Measurements from ENCODE around the gene DDX19B. TPM values are rescaled to one million over a fixed set of nuclear protein-coding genes. Genes with fewer than 3 reads are reported as not detected.
"Not testable (repeated sequence)": the region's sequence is repeated elsewhere in the genome, so short reads cannot be mapped to it uniquely, and the experiment has no call there.

DDX19B gene
- total and polyA plus RNA-seq, 8 donors, result 23.5 to 37.5 (median 33.6) TPM

DNA sequence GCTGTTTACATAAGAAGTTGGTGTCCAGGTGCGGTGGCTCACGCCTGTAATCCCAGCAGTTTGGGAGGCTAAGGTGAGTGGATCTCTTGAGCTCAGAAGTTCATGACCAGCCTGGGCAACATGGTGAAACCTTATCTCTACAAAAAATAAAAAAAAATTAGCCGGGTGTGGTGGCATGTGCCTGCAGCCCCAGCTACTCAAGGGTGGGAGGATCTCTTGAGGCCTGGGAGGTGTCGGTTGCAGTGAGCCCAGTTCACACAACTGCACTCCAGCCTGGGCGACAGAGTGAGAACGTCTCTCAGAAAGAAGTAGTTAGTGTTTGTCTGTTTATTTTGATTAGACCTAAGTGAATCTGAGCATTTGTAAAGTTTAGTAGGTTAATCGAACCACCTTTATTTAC is 60.6 kb downstream of the DDX19B start:
- no peaks in the 10 kb centered on the region for H3K4me1 ChIP-seq
- DNase-seq (no peak), ATAC-seq (no peak)
- no peak overlapping the region for H3K27ac ChIP-seq
- peaks cover 7 to 100% of the 10 kb centered on the region in 2 donors for H3K36me3 ChIP-seq
- TF ChIP-seq, protein P1, sequence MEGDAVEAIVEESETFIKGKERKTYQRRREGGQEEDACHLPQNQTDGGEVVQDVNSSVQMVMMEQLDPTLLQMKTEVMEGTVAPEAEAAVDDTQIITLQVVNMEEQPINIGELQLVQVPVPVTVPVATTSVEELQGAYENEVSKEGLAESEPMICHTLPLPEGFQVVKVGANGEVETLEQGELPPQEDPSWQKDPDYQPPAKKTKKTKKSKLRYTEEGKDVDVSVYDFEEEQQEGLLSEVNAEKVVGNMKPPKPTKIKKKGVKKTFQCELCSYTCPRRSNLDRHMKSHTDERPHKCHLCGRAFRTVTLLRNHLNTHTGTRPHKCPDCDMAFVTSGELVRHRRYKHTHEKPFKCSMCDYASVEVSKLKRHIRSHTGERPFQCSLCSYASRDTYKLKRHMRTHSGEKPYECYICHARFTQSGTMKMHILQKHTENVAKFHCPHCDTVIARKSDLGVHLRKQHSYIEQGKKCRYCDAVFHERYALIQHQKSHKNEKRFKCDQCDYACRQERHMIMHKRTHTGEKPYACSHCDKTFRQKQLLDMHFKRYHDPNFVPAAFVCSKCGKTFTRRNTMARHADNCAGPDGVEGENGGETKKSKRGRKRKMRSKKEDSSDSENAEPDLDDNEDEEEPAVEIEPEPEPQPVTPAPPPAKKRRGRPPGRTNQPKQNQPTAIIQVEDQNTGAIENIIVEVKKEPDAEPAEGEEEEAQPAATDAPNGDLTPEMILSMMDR (IDR thresholded peaks at IDR 0.05), result no peak
- intact Hi-C loops (cut with DNase I), result no loop called here
- H3K9me3 ChIP-seq, result no peaks in the 10 kb centered on the region
- no peaks in the 10 kb centered on the region for H3K27me3 ChIP-seq
- no peak overlapping the region for H3K4me3 ChIP-seq

DNA sequence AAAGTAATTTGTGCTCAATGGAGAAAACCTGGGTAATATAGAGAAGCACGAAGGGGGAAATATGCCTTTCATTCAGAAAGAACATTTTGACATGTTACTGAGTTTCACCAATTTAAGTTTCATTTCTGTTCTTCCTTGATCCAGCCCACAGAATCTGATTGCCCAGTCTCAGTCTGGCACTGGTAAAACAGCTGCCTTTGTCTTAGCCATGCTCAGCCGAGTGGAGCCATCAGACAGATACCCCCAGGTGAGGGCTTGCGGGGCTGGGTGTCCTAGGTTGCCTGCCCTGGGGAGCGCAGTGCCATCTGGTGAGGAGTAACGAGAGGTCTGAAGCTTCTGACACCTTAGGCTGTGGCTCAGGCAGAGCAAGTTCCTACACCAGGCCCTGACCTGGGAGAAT is 65.4 kb downstream of the DDX19B start:
- intact Hi-C loops (cut with DNase I), result loop anchor here in 1 of 2 donors (10.0 kb wide), 1 partner anchor 290 kb away; no protein-coding TSS in a partner anchor
- Histone ChIP-seq H3K27me3 (no peaks in the 10 kb centered on the region), H3K9me3 (no peaks in the 10 kb centered on the region), H3K36me3 (peaks cover 4 to 100% of the 10 kb centered on the region in 2 donors), H3K4me3 (no peak overlapping the region), H3K4me1 (no peaks in the 10 kb centered on the region), H3K27ac (no peak overlapping the region)
- ATAC-seq, result no peak
- DNase-seq, result no peak
- TF ChIP-seq, protein P1 (IDR thresholded peaks at IDR 0.05), result no peak

DNA sequence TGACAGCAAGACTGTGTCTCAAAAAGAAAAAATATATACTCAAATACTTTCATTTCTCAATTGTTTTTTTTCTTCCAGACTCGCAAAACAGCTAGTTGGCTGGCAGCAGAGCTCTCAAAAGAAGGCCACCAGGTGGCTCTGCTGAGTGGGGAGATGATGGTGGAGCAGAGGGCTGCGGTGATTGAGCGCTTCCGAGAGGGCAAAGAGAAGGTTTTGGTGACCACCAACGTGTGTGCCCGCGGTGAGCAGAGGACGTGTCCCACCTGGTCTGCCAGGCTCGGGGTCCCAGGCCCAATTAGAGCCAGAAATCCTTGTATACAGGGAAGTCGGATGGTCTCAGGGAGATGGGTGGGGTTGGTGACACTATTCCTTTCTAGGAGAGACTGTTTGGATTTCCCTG is 71.2 kb downstream of the DDX19B start:
- intact Hi-C loops (cut with DNase I); H3K4me1 ChIP-seq; H3K27ac ChIP-seq; H3K4me3 ChIP-seq; H3K9me3 ChIP-seq; H3K27me3 ChIP-seq: not testable (repeated sequence)
- ATAC-seq (peak; percentile 76), DNase-seq (peak in 1 of 4 donors; percentile 18)
- TF ChIP-seq, protein P1 (IDR thresholded peaks at IDR 0.05), result peak; percentile 37 to 49
- H3K36me3 ChIP-seq, result peaks cover 0 to 98% of the 10 kb centered on the region in 2 donors

DNA sequence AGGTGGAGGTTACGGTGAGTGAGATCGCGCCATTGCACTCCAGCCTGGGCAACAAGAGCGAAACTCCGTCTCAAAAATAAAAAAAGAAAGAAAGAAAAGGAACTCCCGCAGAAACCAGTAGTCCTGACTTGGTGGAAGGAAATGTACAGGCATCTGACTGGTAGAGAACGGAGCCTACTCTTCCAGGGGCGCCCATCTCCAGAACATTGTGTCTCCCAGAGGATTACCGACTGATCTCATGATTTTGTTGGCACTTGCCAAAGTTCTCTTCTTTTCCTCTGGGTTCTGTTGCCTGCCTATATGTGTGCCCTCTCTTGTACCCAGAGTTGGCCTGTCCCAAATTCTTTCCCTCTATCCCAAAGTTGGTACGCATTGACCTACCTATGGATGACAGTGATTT is 71.9 kb downstream of the DDX19B start:
- no peaks in the 10 kb centered on the region for H3K27me3 ChIP-seq
- H3K27ac ChIP-seq, result no peak overlapping the region
- H3K4me1 ChIP-seq, result no peaks in the 10 kb centered on the region
- no peaks in the 10 kb centered on the region for H3K9me3 ChIP-seq
- DNase-seq (peak in 1 of 4 donors; percentile 6), ATAC-seq (no peak)
- TF ChIP-seq, protein P1 (IDR thresholded peaks at IDR 0.05), result no peak
- intact Hi-C loops (cut with DNase I), result no loop called here
- H3K36me3 ChIP-seq, result peaks cover 0 to 97% of the 10 kb centered on the region in 2 donors
- no peak overlapping the region for H3K4me3 ChIP-seq

DNA sequence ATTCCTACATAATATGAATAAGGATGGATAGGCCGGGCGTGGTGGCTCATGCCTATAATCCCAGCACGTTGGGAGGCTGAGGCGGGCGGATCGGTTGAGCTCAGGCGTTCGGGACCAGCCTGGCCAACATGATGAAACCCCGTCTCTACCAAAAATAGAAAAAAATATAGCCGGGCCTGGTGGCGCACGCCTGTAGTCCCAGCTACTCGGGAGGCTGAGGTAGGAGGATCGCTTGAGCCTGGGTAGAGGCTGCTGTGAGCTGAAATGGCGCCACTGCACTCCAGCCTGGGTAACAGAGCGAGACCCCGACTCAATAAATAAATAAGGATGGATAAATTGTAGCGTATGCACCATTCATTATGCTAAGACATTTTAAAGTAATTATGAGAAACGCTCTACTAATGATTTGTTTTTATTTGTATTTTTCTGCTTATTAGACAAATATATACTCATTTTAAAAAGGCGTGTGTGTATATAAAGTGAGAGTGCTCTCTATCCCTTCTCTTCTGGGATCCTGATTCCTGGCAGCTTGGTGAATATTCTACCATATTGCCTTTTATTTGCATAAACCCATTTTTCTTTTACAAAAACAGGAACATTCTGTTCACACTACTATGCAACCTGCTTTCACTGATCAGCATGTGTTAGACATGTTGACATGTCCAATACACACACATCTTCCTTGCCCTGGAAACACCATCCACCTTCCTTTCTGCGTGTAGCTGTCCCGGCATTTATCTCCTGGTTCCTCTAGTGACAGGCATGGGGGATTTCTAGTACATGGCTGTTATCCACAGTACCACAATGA is 74.1 kb downstream of the DDX19B start:
- peak in 1 of 4 donors; percentile 24 for DNase-seq
- Histone ChIP-seq H3K27me3 (no peaks in the 10 kb centered on the region), H3K4me3 (no peak overlapping the region), H3K27ac (no peak overlapping the region), H3K4me1 (no peaks in the 10 kb centered on the region), H3K36me3 (peaks cover 0 to 92% of the 10 kb centered on the region in 2 donors), H3K9me3 (no peaks in the 10 kb centered on the region)
- TF ChIP-seq, protein P1 (IDR thresholded peaks at IDR 0.05), result no peak
- intact Hi-C loops (cut with DNase I), result no loop called here
- ATAC-seq, result no peak
